Mucosa of rectum (tissue), 2 donors: ENCODE measurements around the gene DNAJC18.

Experiments
- H3K27ac ChIP-seq, 2 donors: one replicate each; pipeline ENCODE4 v1.7.0; 2013; ENCODE audit warnings: inconsistent platforms in 2 of 2, low read depth in 2 of 2, low read length in 2 of 2
- H3K27me3 ChIP-seq, 2 donors: one replicate each; pipeline ENCODE4 v1.7.0; 2013; ENCODE audit warnings: low read length in 2 of 2; ENCODE audit not compliant: control insufficient read depth in 2 of 2, insufficient read depth in 2 of 2
- H3K36me3 ChIP-seq, 2 donors: one replicate each; pipeline ENCODE4 v1.7.0; 2013; ENCODE audit warnings: low read length in 2 of 2; ENCODE audit not compliant: control insufficient read depth in 2 of 2, insufficient read depth in 2 of 2
- H3K4me1 ChIP-seq, 2 donors: one replicate each; pipeline ENCODE4 v1.7.0; 2013; ENCODE audit warnings: low read length in 2 of 2, mild to moderate bottlenecking in 1 of 2; ENCODE audit not compliant: control insufficient read depth in 2 of 2, insufficient read depth in 2 of 2
- H3K4me3 ChIP-seq, 2 donors: one replicate each; pipeline ENCODE4 v1.7.0; 2013; ENCODE audit warnings: low read length in 2 of 2
- H3K9ac ChIP-seq, 2 donors: one replicate each; pipeline ENCODE4 v1.7.0; 2013; ENCODE audit warnings: low read length in 2 of 2, low read depth in 1 of 2, mild to moderate bottlenecking in 1 of 2
- H3K9me3 ChIP-seq, 2 donors: one replicate each; pipeline ENCODE4 v1.7.0; 2013; ENCODE audit warnings: low read length in 2 of 2; ENCODE audit not compliant: control insufficient read depth in 2 of 2
- donor health status: healthy.
- donor health status: Normal muscosa, but diverticular disease.

The DNAJC18 gene

DNA sequence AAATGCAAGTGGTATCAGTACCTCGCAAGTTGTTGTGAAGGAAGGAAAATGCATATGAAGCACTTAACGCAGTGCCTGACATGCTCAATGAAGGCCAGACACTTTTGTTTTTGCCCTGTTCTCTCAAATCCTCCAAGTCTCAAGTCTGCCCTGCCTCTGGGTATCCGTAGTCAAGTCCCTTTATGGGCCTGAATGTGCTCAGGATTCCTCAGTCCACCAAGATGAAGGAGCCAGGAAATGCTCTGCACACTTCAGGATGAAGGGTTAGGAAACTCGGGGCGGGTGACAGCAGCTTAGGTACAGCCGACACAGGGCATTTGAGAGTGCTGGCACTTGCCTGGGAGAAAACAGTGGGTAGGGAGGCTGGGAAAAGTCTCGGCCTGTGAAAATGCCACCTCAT, 21.9 kb upstream of the DNAJC18 start:
- peak overlapping the region in 1 of 2 donors; percentile 39 for H3K27ac ChIP-seq
- H3K4me3 ChIP-seq: peak overlapping the region in 1 of 2 donors; percentile 14
- no peaks in the 10 kb centered on the region for H3K9me3 ChIP-seq
- no peaks in the 10 kb centered on the region for H3K27me3 ChIP-seq
- H3K9ac ChIP-seq: no peak overlapping the region
- no peaks in the 10 kb centered on the region for H3K36me3 ChIP-seq
- peaks cover 10 to 13% of the 10 kb centered on the region in 2 donors for H3K4me1 ChIP-seq

DNA sequence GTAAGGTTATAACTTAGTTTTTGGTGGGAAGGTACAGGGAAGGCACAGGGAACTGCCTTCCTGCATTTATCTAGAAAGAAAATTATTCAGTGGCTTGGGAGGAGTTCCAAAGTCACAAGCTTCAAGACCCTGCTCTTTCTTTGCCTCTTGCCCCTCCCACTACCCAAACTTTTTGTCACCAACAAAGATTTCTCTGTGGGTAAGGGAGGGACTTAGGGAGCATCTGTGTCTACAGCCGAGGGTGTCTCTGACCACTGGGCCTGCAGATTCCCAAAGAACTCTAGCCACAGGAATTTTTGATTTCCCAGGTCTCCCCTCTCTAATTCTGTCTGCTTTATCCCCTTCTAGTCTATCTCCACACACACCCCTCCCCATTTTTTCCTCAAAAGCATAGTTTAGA, 21.1 kb upstream of the DNAJC18 start:
- Histone ChIP-seq H3K4me1 (peaks cover 10 to 13% of the 10 kb centered on the region in 2 donors), H3K27ac (no peak overlapping the region)

DNA sequence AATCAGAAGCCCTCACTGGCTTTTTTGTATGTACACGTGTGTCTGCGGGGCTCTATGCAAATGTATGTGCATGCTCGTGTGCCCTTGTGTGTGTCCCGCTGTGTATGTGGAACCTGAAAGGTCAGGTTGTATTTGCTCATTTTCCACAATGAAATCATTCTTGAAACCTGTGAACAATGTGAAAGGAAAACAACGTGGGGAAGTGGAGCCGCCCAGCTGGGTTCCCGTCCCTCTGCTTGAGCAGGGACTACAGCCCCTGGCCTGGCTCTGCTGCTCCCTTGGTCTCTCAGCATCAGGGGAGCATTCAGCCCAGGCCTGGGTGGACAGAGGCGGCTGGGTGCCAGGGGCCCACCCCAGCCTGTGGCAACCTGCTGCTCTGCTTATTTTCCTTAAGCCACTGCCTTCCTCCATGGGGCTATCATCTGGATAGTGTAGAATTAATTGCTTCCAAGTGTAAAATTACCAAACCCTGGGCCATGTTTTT, 20.2 kb upstream of the DNAJC18 start:
- Histone ChIP-seq H3K9me3 (no peaks in the 10 kb centered on the region), H3K27me3 (no peaks in the 10 kb centered on the region), H3K27ac (peak overlapping the region; percentile 49 to 53), H3K36me3 (no peaks in the 10 kb centered on the region), H3K4me3 (peak overlapping the region in 1 of 2 donors; percentile 7), H3K9ac (no peak overlapping the region), H3K4me1 (peaks cover 10 to 13% of the 10 kb centered on the region in 2 donors)

More for the DNA sequence above, 21.1 kb upstream of the DNAJC18 start:
- Histone ChIP-seq H3K9ac (no peak overlapping the region), H3K9me3 (no peaks in the 10 kb centered on the region), H3K4me3 (no peak overlapping the region), H3K36me3 (no peaks in the 10 kb centered on the region), H3K27me3 (no peaks in the 10 kb centered on the region)

DNA sequence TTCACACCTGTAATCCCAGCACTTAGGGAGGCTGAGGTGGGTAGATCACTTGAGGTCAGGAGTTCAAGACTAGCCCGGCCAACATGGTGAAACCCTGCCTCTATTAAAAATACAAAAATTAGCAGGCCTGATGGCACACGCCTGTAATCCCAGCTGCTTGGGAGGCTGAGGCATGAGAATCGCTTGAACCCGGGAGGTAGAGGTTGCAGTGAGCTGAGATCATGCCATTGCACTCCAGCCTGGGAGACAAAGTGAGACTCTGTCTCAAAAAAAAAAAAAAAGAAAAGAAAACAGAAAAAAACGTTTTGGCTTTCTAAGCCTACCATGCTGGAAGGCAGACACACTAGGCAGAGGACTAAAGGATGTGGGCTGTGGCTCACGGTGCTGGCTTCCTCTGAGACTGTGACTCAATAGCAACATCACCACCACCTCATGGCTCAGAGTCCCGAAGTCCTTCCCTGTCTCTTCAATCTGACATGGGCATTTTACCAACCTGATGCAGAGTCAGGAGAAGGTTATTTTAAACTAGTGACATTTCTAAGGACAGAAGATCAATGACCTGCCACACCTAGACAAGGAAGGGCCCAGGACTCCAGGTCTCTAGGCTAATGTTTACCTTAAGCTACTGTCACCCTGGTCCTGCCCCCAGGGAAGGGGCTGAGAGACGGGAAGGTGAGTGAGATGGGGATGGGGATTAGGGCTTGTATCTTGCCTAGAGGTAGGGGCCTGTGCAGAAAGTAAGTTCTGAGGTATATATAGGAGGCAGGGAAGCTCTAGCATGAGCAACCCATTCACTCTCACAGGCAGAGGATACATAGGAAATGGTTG, 19.5 kb upstream of the DNAJC18 start:
- Histone ChIP-seq H3K9me3 (no peaks in the 10 kb centered on the region), H3K27ac (peak overlapping the region; percentile 49 to 53), H3K36me3 (no peaks in the 10 kb centered on the region), H3K9ac (peak overlapping the region in 1 of 2 donors; percentile 11), H3K4me3 (peak overlapping the region in 1 of 2 donors; percentile 5), H3K27me3 (no peaks in the 10 kb centered on the region), H3K4me1 (peaks cover 10 to 13% of the 10 kb centered on the region in 2 donors)

DNA sequence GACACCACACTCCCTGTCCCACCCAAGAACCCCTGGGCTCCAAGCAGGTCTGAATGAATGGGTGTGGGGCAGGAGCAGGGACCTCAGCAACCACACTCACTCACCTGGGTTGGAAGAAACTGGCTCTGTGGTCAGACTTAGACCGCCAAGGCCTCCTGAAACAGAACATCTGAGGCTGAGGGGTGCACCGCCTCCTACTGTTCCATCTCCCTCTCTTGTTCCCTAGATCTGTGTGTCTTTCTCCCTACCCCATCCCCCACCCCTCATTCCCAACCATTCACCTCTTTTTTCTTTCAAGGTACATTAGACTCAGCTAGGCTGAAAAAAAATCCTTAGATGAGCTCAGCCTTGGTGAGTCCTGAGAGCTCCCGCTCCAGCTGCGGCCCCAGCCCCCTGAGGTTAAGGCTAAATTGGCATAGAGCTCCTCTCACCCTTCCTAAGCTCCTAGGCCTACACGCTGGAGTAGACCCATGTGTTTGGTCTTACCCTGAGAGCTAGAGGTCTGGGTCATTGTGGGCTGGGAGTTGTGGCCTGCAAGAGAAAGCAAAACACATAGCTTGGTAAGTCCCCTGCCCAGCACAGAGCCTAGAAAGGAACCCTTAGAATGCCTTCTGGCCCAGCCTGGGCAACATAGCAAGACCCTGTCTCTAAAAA, 18.5 kb upstream of the DNAJC18 start:
- Histone ChIP-seq H3K9me3 (no peaks in the 10 kb centered on the region), H3K9ac (no peak overlapping the region), H3K4me3 (no peak overlapping the region), H3K27me3 (no peaks in the 10 kb centered on the region), H3K27ac (no peak overlapping the region), H3K4me1 (peaks cover 10 to 13% of the 10 kb centered on the region in 2 donors), H3K36me3 (no peaks in the 10 kb centered on the region)

DNA sequence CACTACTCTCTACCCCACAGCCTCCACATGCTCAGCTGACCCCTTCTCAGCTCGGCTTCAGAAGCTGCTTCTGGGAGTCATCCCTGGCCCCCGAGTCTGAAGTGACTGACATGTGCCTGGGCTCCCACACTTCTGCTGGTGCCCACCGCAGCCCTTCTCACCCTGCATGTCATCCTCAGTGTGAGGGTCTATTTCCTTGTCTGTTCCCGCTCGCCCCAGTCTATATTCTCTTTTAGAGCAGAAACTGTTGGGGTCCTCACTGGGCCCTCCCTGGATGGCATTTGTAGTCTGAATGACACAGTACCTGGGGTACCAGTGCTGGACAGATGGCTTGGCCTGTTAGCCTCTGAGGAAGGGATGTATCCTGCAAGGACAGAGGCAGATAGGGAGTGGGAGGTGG, 17.9 kb upstream of the DNAJC18 start:
- Histone ChIP-seq H3K9me3 (no peaks in the 10 kb centered on the region), H3K4me1 (peaks cover 10 to 13% of the 10 kb centered on the region in 2 donors), H3K36me3 (no peaks in the 10 kb centered on the region), H3K9ac (no peak overlapping the region), H3K4me3 (no peak overlapping the region), H3K27me3 (no peaks in the 10 kb centered on the region), H3K27ac (no peak overlapping the region)

DNA sequence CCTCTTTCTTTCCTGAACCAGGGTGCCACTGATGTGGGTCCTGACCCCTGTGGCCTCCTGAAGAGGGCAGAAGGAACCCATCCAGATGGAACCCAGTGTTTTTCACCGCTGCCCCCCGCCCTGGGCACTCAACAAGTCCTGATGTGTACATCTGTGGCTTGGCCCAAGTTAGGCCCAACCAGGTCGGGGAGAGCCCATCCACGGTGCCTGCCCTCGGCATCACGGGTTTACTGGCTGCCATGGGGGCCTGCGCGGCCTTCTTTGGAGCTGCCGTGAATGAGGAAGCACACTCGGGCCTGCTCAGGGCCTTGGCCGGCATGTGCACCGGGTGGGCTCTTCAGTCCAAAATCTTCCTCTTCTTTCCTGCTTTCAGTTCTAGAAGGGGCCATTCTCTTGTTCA, 17.5 kb upstream of the DNAJC18 start:
- Histone ChIP-seq H3K9me3 (no peaks in the 10 kb centered on the region), H3K4me3 (no peak overlapping the region), H3K4me1 (peaks cover 10 to 13% of the 10 kb centered on the region in 2 donors), H3K27me3 (no peaks in the 10 kb centered on the region), H3K36me3 (no peaks in the 10 kb centered on the region), H3K27ac (no peak overlapping the region), H3K9ac (no peak overlapping the region)

DNA sequence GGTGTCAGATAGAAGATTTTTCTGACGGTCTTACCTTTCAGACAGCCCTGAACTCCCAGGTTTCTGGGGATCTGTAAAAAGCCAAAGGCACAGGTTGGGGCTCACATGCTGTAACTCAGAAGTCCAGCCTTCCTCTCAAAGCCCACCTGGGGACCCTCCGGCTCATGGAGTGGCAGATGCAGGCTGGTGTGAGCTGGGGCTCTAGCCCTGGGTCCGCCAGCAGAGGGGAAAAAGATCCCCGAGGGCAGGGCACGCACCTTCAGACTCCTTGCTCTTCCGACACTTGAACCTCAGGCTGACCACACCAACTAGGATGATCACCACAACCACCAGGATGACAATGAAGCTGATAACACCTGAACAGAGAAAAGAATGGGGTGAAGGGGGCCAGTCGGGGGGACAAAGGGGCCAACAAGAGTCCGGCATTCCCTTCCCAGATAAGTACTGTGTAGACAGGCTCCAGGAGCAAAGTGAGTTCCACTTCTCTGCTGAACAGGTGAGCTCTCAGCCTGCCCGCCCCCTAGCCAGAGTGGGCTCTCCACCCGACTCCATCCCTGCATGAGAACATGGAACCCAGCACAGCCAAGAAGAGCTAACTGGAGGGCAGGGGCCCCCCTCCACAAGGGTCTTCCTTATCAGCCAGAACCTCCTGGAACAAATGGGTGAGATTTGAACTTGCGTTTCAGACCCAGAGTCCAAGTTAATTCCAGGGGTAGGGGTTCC, 15.4 kb upstream of the DNAJC18 start:
- no peaks in the 10 kb centered on the region for H3K27me3 ChIP-seq
- peaks cover 9 to 12% of the 10 kb centered on the region in 2 donors for H3K4me1 ChIP-seq
- H3K27ac ChIP-seq: no peak overlapping the region
- H3K36me3 ChIP-seq: no peaks in the 10 kb centered on the region
- H3K9ac ChIP-seq: no peak overlapping the region
- H3K9me3 ChIP-seq: no peaks in the 10 kb centered on the region
- no peak overlapping the region for H3K4me3 ChIP-seq

DNA sequence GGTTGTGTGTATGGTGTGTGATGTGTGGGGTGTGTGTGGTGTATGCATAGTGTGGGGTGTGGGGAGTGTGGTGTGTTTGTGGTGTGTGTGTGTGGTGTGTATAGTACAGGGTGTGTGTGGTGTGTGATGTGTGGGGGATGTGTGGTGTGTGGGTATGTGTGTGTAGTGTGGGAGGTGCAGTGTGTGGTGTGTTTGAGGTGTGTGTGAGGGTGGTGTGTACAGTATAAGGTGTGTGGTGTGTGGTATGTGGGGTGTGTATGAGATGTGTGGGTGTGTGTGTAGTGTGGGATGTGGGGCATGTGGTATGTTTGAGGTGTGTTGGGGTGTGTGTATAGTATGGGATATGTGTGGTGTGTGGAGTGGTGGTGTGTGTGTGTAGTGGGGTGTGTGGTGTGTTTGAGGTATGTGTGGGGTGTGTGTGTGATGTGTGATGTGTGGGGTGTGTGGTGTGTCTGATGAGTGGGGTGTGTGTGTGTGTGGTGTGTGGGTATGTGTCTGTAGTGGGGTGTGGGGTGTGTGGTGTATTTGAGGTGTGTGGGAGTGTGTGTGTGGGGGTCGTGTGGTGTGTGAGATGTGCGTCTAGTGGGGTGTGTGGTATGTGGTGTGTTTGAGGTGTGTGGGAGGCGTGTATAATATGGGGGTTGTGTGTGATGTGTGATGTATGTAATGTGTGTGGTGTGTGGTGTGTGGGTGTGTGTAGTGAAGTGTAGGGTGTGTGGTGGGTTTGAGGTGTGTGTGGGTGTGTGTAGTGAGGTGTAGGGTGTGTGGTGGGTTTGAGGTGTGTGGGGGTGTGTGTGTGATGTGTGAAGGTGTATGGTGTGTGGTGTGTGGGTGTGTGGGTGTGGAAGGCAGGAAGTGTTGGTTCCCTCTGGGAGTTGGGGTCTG, 14.6 kb upstream of the DNAJC18 start:
- Histone ChIP-seq H3K36me3 (no peaks in the 10 kb centered on the region), H3K9me3 (no peaks in the 10 kb centered on the region), H3K27me3 (no peaks in the 10 kb centered on the region), H3K4me3 (no peak overlapping the region), H3K4me1 (peaks cover 2 to 6% of the 10 kb centered on the region in 2 donors), H3K27ac (no peak overlapping the region), H3K9ac (no peak overlapping the region)
